ENCODE results near the gene MEGF6. TPM values are rescaled to one million over a fixed set of nuclear protein-coding genes. Genes with fewer than 3 reads are reported as not detected.
"Not testable (repeated sequence)": the region's sequence is repeated elsewhere in the genome, so short reads cannot be mapped to it uniquely, and the experiment has no call there.

The MEGF6 gene
- total and polyA plus RNA-seq, 2 of the 8 experiments (the other 6 are each of a cell fraction or from before 2014, with no cell fraction given): 4.1 to 14.8 TPM

DNA sequence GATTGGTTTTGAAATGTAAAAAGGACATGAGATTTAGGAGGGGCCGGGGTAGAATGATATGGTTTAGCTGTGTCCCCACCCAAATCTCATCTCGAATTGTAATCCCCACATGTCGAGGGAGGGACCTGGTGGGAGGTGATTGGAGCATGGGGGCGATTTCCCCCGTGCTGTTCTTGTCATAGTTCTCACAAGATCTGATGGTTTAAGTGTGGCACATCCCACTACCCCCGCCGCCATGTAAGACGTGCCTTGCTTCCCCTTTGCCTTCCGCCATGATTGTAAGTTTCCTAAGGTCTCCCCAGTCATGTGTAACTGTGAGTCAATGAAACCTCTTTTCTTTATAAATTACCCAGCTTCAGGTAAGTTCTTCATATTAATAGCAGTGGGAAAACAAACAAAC, 10.8 kb upstream of the MEGF6 start:
- not testable (repeated sequence) for H4K91ac ChIP-seq (replicated peaks; ENCODE audit: insufficient read length, low read length); H2BK20ac ChIP-seq (ENCODE audit: low read length); H2BK12ac ChIP-seq (ENCODE audit: low read depth, low read length); H3K4me2 ChIP-seq (ENCODE audit: insufficient read depth in 1 of 2, low read depth in 2 of 2, low read length in 2 of 2); H3K56ac ChIP-seq (replicated peaks; ENCODE audit: insufficient read length, low read depth, low read length); H2AK5ac ChIP-seq (ENCODE audit: low read depth, low read length); H3K9me3 ChIP-seq (ENCODE audit: insufficient read depth in 2 of 2, low read depth in 1 of 2, low read length in 1 of 2); H3K79me1 ChIP-seq (ENCODE audit: low read depth, low read length); H2BK120ac ChIP-seq (replicated peaks; ENCODE audit: low read depth, low read length); H3K4me3 ChIP-seq (ENCODE audit: extremely low read depth in 1 of 4, insufficient read depth in 2 of 4, low read depth in 3 of 4, low read length in 4 of 4); FAIRE-seq; H3K36me3 ChIP-seq (ENCODE audit: control insufficient read depth in 2 of 4, insufficient read depth in 4 of 4, low read length in 3 of 4); H3K27me3 ChIP-seq (replicated peaks in 1 of 4; ENCODE audit: control insufficient read depth in 3 of 4, extremely low read depth in 1 of 4, insufficient read depth in 3 of 4, low read length in 3 of 4); H3K18ac ChIP-seq (ENCODE audit: extremely low read depth, low read length); H4K5ac ChIP-seq (ENCODE audit: insufficient read length, low read depth, low read length); H3K4ac ChIP-seq (replicated peaks; ENCODE audit: insufficient read length, low read depth, low read length); H3K23ac ChIP-seq (ENCODE audit: insufficient read length); H2BK5ac ChIP-seq (ENCODE audit: low read depth, low read length); DNase-seq (ENCODE audit: low read depth in 1 of 2, low spot score in 2 of 2); H2BK15ac ChIP-seq (ENCODE audit: low read length); H2AFZ ChIP-seq (ENCODE audit: low read length); H3K14ac ChIP-seq (ENCODE audit: insufficient read length); H4K8ac ChIP-seq (ENCODE audit: extremely low read depth, insufficient read depth, low read length); H4K20me1 ChIP-seq (replicated peaks in 1 of 2; ENCODE audit: control insufficient read depth in 1 of 2, insufficient read depth in 2 of 2, low read length in 2 of 2); H3K79me2 ChIP-seq (ENCODE audit: control insufficient read depth in 1 of 2, insufficient read depth in 2 of 2, low read length in 2 of 2); H3K9ac ChIP-seq (replicated peaks in 1 of 4; ENCODE audit: extremely low read depth in 1 of 4, low read depth in 3 of 4, low read length in 3 of 4); H3K27ac ChIP-seq (ENCODE audit: low read depth, low read length)
- Histone ChIP-seq H3K23me2 (ENCODE audit: low read depth, low read length) (peaks cover 11% of the 10 kb centered on the region), H3K4me1 (replicated peaks in 1 of 4; ENCODE audit: control insufficient read depth in 3 of 4, insufficient read depth in 4 of 4, low read length in 3 of 4) (peaks cover 0 to 14% (median 3%) of the 10 kb centered on the region in 4 experiments; a peak in 6 of 7 replicates)
- ChIA-PET CTCF (ENCODE audit: partially characterized antibody) (interaction anchor here (0.9 to 6.7 kb wide), 26 partner anchors 8 to 205 kb away, joined by 3 to 148 read pairs (median 9); partner anchors contain the start of gene MEGF6), POLR2A (ENCODE audit: partially characterized antibody) (interaction anchor here (1.6 kb wide), 1 partner anchor 12 kb away, joined by 5 read pairs; no protein-coding TSS in a partner anchor)
- 84% methylated on average over 9 of the region's 9 CpGs; no CpG with 5 or more reads in 1 of the 2 experiments for WGBS, 2 experiments (ENCODE audit: extremely low coverage in 1 of 2, insufficient coverage in 1 of 2, insufficient read length in 1 of 2, insufficient replicate concordance in 2 of 2, low coverage in 1 of 2, low lambda C conversion rate in 2 of 2, missing lambda C conversion rate in 1 of 2)

All from H1 (cell line).